CD4-positive, alpha-beta T cell treated with Interleukin-1 beta for 1 hour (primary cell): Measurements from ENCODE around the gene CA5A.
"Not testable (repeated sequence)": the region's sequence is repeated elsewhere in the genome, so short reads cannot be mapped to it uniquely, and the experiment has no call there.

Experiments used
- DNase-seq, 2 donors: peaks; one replicate each; pipeline ENCODE4 v3.0.0-alpha.2; 2020 to 2022

The CA5A gene

DNA sequence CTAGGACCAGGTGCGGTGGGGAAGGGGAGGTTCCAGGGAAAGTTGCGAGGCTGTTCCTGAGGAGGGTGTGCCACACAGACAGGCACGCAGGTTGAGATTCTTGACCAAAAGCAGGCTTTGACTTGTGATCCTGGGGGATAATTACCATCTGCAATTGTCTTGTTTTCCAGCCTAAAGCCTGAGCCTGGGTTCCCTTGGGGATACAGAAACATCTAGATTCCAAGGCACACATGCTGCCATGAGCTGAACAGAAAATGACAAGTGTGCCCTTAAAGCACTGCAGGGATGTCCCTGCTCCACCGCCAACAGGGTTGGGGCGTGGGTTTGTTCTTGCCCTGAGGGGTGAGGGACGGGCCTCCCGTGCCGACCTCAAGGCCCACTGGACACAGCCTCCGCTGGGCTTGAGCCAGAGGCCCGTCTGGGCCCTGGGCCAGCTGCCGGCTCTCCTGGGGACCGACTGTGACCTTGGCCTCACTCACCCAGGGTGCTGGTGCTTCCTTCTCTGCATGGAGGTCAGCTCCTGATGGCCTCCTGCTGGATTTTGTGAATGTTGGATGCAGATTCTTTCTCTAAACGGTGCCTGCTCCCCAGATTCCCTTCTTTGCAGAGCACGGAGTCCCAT lies 14.0 kb downstream of the CA5A start:
- no peak for DNase-seq

DNA sequence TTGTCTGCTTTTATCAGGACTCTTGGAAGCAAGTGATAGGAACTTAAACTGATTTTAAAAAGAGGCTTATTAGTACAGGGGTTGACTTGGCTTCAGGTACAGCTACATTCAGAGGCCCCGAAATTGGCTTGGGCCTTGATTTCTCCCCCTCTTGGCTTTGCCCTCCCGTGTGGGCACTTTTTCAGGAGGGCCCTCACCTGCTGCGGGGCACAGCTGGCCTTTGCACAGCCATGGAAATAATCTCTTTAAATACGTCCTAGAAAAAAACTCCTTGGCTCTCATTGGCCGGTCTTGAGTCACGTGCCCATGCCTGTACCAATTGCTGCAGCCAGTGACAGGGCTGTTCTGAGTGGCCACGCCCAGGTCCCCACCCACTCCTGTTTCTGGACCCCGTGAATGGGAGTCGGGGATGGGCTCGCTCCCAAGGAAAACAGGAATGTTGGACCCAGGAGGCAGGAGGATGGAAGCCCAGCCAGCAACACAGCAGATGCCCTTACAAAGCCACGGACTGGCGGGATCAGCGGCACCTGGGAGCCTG lies 15.0 kb downstream of the CA5A start:
- DNase-seq = no peak

DNA sequence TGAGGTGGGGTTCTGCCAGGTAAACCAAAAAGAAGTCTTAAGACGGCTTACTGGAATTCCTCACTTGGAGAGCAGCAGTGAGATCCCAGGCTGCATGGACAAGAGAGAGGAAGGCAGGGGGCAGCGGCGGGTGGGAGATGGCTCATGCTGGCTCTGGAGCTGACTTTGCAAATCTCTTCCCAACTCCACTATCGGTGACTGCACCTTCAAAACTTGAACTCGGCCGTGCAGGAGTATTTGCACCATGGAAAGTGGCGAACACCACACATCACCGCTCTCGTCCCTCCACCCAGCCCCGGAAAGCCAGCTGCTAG lies 16.7 kb downstream of the CA5A start:
- DNase-seq = no peak

DNA sequence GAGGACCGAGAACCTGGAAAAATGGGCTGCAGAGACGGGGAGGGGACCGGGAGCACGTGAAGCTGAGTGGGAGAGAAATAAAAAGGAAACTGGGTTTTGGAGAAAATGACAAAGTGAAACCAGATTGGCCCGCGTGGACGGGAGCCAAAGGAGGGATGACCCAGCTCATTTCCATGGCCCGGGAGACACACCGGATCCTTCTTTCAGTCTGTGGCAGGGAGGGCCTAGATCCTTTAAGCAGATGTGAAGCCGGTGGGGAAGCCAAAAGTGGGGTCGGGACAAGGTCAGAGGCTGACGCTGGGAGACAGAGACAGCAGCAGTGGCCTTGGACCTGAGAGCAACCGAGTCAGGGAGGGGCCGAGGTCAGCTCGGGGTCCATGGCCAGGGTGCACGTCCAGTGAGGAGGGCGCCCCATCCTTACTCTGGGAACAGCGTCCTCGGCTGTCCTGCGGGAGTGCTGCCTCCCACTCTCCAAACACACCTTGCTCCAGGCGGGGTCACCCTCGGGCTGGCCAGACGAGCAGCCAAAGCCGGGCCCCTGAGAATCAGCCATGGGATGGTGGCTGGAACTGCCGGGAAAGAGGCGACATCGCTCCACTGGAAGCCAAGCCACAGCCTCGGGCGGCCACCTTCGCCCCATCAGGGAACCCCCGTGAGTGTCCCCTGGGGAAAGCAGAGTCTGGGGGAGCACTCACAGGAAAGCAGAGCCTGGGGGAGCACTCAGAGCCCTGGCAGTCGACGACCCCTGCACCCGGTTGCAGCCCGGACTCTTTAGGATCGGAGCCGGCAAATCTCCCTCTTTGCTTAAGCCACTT lies 17.3 kb downstream of the CA5A start:
- DNase-seq = no peak

DNA sequence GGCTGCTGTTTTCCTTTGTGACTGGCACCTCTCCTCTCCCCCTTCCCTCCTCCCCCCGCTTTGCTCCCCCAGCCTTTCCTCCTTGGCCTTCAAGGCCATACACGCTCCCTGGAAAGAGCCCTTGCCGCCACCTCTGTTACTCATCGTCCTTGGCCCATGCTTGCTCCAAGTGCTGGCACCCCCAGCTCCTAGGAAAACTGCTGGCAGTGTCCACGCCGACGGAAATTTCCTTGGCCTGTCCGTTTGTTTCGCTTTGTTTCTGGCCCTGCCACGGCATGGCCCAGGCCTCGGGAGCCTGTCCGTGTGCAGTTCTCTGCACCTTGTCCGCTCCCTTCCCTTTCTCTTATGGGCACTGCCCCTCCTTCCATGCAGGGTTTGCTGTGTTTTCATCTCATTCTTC lies 18.0 kb downstream of the CA5A start:
- no peak for DNase-seq

DNA sequence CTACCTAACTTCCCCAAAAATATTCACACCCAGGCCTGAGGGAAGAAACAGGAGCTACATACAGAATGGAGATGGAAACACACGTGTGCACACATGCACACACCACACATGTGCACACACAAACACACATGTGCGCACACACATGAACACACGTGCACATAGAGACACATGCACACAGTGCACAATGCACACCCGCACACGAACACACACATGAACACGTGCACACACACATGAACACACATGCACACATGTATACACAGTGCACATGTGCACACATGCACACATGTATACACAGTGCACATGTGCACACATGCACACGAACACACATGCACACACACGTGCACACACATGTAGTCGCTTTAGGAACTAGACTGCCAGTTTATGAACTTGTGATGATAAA lies 18.8 kb downstream of the CA5A start:
- DNase-seq = no peak

DNA sequence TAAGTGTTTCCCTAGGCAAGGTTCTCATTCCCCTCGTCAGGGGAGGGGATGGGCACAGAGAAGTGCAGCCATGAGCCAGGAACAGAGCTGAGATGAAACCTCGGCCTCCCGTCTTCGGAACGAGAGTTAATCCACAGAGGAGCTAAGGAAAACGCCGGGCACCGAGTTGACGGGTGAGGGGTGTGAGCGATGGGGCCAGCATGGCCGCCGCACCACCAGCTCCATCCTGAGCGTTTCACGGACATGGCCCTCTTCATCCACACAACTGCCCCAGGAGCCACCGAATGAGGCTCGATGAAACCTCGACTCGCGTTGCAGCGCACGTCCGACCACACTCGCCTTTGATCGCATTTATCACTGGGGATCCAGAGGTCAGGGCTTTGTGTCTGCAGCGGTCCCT lies 21.5 kb downstream of the CA5A start:
- no peak for DNase-seq

DNA sequence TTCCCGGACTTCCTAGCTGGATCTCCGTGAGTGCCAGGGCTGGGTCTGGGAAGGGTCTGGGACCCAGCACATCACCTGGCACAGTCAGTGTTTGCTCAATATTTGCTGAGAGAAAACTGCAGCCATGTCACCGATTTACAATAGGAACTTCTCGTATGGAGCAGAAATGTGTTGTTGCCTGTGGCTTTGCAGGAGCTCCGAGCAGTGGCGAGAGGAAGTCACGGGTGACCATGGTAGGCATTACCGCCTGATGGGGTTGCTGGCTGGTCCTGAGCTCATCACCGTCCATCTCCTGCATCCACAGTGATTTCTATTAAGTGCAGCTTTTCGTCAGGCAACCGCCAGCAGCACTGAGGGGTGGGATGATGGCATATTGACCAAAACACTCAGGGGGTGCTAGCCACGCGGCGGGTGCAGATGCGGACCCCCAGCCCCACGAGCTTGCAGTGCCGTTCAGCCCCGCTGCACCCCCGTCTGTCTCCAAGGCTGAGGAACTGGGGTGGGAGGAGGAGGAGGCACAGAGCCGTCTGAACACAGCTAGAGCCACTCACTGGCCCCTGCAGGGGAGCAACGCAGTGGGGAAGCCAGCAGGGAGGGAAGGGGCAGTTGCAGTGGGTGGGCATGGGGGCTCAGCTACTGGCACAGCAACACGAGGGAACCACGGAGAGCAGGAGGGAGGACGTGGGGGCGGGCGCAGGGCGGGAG lies 22.2 kb downstream of the CA5A start:
- not testable (repeated sequence) for DNase-seq

DNA sequence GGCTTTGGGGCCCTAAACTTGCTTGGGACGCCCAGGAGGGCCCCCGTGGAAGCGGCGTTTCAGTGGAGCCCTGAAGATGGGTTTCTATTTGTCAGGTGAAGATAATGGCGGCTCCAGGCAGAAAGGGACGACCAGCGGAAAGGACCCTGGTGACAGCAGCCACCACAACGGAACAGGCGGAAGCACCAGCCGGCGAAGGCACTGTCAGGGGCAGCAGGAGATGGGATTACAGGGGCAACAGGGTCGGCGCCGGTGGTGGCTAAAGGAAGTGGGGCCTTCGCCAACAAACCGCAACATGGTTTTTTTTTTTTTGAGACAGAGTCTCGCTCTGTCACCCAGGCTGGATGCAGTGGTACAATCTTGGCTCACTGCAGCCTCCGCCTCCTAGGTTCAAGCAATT lies 23.6 kb downstream of the CA5A start:
- not testable (repeated sequence) for DNase-seq

DNA sequence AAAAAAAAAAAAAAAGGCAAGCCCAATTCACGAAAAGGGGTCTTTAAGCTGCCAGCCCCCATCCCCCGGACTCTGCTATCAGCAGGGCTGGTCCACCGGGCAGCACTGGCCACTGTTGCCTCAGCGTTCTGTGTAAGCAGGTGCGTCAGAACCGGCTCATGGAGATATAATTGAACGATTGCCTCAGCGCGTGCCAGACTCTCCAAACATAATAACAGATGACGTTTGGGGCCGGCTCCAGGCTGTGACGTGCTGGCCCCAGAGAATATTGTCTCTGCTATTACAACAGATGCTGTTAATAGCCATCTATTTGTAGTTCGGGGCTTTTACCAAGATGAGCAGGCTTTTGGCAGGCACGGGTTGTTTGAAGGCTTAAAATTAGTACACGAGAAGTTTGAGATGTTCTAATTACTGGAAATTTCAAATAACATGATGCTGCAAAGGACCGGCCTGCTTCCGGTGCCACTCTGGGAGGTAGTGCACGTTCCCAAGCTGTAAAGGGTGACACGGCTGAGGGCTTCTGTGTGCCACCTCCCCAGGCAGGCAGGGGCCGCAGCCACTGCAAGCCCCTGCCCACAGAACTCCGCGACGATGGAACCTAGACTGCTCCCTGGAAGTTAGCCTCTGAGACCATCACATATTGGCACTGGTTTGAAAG lies 25.1 kb downstream of the CA5A start:
- DNase-seq = not testable (repeated sequence)

DNA sequence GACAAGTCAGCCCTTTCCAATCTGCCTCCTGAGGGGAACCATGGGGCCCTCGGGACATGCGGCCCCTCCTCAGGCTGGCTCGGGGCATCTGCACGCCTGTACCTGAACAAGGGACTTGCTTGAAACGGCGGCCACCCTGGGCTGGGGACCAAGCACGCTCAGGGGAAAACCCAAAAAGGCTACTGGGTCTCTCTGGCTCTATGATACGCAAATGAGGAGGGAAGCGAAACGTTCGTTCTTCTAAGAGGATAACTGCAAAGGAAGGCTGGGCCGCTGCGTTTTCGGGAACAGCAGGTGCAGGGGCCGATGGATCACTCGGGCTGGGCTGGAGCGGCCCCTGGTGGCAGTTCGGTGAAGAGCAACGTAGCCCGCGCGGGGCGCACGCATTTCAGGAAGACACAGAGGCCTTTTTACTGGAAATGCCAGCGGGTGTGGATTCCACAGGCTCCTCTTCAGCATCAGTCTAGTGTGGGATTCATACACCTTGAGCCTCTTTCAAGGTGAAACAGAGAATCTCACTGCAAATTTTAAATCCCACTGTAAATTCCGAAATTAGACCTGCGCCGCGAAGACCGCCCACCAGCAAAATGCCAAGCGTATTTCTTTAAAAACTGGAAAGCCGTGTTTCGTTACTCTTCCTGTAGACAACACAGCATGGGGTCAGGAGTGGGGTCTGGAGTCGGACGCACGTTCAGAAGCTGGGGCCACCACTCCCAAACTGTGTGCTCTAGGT lies 27.0 kb downstream of the CA5A start:
- DNase-seq = peak; percentile 75 to 77

DNA sequence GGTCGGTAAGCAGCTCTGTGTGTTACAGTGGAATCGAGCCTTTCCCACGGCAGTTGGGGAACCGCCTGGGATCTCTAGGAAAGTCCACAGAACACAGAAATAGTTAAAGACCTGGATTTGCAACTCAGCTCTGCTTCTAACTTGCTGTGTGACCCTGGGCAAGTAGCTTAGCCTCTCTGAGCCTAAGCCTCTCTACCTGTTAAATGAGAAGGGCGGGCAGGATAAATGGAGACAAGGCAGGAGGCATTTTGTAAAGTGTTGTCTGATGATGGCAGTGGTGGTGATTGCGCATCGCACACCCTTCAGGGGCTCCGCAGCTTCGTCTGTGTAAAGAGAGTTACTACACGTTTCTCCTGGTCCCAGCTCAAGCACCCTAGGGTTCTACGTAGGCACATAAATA lies 28.2 kb downstream of the CA5A start:
- not testable (repeated sequence) for DNase-seq

DNA sequence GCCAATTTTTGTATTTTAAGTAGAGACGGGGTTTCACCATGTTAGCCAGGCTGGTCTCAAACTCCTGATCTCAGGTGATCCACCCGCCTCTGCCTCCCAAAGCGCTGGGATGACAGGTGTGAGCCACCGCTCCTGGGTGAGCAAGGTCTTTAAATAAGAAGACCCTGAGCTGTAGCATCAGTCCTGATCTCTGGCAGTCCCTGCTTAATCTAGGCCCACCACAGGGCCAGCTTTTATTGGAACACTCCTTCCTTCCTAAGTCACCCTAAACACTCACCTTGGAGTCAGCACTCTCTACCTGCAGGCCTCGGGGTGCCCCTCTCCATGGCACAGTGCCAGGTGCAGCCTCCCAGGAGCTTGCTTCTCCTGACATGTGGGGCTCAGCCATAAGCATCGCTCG lies 30.8 kb downstream of the CA5A start:
- DNase-seq = not testable (repeated sequence)

DNA sequence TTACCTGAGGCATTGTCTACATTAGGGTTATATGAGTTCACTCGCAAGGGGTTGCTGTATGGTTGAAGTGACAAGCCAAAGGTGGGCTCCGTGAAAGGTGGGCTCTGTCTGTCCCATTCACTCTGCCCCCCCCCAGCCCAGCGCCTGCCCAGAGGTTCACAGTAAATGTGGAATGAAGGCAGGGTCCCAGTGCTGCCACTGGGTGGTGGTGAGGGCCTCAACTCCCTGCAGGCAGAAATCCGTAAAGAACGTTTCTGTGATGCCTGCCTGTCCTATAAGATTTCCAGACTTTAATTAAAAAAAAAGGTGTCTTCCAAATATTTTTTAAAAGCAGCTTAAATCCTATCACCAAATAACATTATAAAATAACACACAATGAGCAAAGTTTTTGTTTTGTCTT lies 31.4 kb downstream of the CA5A start:
- DNase-seq = not testable (repeated sequence)

DNA sequence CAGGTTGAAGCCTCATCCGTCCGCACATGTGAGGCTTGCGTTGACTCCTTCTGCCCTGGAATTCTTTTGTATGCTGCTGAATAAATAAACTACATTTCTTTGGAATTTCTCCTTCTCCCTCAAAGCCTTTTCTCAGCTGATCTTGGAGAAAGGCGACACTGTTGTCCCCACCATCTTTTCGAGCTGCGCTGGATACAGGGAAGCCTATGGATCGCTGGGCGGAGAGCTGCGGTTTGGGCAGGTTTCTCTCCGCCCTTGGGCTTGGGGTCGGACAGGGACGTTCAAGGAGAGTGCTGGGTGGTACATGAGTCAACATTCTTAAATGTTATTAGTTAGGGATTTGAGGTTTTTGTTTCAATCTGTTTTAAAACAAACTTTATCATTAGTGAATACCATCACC lies 35.8 kb downstream of the CA5A start:
- not testable (repeated sequence) for DNase-seq

DNA sequence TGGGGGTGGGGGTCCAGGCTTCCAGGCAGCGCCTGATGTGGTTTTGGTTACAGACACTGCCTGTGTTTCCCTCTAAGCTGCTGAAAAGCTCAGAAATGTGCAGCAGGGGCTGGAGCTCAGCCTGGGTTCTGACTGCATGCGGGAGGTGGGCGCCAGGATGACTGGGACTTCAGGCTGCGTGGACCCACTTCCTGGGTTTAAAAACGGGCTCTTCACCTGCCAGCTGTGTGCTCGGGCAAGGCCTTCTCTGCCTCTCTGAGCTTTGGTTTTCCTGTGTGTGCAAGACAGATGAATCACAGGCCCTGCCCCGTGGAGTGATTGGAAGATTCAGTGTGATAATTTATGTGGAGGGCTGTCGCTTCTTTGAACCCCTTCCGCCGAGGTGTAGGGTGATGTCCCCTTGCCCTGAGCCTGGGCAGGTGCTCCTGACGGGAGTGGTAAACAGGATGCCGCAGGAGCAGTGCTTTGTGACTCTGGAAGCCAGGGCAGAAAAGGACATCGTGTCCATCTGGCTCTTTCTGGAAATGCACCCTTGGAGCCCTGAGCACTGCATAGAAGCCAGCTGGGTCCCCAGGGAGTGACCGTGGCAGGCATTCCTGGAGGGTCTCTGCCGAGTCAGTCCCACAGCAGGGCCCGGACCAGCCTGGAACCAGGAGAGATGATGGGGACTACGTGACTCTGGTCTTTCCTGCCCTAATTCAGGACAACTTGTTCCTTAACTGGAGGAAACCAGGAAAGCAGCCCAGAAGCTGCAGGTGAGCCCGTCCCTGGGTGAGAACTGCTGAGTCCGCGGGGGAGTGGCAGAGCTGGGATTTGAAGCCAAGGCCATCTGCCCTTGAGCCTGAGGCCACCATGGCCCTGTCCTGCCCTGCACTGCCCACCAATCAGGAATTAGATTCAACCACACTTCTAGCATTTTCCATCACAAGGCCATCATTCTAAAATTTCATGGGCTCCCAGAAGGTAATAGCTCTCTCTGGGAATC lies 38.5 kb downstream of the CA5A start:
- DNase-seq = peak; percentile 21 to 23

DNA sequence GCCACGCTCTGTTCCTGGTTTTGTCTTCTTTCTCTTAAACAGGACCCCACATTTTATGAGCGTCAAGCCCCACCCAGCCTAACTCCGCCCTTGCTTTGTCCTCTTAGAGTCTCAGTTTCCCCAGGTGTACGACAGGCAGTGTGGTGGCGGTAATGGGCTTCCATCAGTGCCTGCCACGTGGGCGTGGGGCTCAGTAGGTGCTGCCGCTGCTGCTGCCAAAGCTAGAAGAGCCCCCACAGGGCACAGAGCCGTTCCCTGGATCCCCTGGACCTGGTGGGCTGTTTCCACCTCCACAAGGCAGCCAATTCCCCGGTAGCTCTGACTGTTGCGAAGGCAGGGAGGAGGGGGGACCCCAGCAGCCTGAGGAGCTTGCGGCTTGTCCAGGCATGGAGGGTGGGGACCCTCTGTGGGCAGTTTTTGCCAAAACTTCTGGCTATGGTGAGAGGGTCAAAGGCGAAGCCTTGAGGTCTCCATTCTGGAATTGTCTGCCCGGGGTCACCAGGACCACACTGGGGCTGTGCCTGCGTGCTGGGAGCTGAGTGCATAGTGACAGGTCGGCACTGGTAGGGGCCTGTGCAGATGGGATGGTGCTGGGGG lies 39.3 kb downstream of the CA5A start:
- DNase-seq = not testable (repeated sequence)

DNA sequence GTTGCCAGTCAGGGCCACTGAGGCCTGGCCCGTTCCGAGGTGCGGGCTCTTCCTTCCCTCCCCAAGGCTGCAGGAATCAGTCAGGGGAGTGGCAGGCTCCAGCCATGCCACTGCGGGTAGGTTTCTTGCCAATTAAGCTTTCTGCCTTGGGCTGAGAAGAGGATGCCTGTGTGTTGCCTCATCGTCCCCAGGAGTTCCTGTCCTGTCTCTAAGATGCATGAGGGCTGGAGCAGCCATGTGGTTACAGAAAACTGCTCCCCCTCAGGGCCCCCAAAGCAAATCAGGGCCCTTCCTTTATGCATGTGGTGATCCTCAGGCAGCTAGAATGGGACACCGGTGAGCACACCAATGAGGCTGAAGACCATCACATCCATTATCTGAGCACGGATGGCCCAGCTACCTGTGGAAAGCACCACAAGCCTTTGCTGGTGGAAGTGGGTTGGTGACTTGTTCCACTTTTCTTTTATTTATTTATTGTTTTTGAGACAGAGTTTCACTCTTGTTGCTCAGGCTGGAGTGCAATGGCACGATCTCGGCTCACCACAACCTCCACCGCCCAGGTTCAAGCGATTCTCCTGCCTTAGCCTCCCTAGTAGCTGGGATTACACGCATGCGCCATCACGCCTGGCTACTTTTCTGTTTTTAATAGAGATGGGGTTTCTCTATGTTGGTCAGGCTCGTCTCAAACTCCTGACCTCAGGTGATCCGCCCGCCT lies 40.0 kb downstream of the CA5A start:
- peak in 1 of 2 donors; percentile 6 for DNase-seq

DNA sequence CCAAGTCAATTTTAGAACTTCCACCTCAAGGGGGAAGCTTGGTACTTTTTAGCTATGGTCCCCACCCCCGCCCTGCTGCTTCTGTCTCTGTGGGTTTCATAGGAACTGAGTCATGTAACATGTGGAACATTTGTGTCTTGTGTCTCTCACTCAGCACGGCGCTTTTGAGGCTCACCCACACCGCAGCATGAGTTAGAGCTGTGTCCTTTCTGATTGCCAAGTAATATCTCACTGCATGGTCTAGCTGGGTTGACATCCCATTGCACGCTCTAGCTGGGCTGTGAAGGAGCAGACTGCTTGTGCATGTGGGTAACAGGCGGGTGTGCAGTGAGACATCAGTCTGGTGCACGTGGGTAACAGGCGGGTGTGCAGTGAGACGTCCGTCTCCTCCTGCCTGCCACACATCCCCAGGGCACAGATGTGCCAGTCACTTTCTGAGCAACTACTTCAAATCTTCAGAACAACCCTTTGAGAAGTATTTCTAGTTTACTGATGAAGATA lies 40.6 kb downstream of the CA5A start:
- peak; percentile 28 to 60 for DNase-seq

DNA sequence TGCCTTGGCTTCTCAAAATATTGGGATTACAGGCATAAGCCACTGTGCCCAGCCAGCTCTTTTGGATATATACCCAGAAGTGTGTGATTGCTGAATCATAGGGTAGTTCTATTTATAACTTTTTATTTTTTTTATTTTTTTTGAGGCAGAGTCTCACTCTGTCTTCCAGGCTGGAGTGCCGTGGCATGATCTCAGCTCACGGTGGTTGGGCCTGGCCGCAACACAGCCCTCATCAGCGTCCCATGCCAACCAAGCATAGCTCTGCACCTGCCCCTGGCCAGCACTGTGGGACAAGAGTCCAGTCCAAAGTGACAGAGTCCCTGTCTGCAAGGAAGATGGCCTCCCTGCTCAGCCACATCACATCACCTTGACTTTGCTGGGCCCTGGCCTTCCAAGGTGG lies 42.3 kb downstream of the CA5A start:
- DNase-seq = not testable (repeated sequence)
